ENCODE measurements around the gene SPRR3.

SPRR3 gene

DNA sequence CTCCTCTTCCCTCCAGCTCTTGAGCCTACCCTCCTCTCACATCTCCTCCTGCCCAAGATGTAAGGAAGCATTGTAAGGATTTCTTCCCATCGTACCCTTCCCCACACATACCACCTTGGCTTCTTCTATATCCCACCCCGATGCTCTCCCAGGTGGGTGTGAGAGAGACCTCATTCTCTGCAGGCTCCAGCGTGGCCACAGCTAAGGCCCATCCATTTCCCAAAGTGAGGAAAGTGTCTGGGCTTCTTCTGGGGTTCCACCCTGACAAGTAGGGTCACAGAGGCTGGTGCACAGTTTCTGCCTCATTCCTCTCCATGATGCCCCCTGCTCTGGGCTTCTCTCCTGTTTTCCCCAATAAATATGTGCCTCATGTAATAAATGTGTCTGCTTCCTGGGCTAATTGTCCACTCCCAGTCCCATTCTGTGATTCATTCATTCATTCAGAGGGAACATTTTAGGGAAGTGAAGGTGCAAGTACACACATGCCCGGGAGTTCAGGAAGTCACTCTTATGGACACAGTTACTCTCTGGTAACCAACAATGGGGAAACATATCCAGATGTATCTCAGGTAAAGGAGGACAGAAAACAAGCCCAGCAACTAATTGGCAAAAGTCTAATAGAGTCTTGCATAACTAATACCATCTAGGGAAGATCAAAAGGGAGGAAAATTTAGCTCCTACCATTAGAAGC lies 29.2 kb upstream of the SPRR3 start:
- TF ChIP-seq ZC3H10 (CRISPR knock-in tag; IDR thresholded peaks at IDR 0.05) (no peak), SNAI2 (CRISPR knock-in tag; IDR thresholded peaks at IDR 0.05) (no peak), PPARA (CRISPR knock-in tag; IDR thresholded peaks at IDR 0.05; ENCODE audit: borderline replicate concordance) (no peak), OSR1 (CRISPR knock-in tag; IDR thresholded peaks at IDR 0.05) (no peak), ZFP30 (CRISPR knock-in tag; IDR thresholded peaks at IDR 0.05) (no peak), ESRRG (CRISPR knock-in tag; IDR thresholded peaks at IDR 0.05) (no peak), ARNTL (CRISPR knock-in tag; IDR thresholded peaks at IDR 0.05; ENCODE audit: borderline replicate concordance, low read depth) (no peak), ZNF565 (CRISPR knock-in tag; conservative IDR thresholded peaks at IDR 0.05; ENCODE audit: low read depth) (no peak), ZNF8 (CRISPR knock-in tag; IDR thresholded peaks at IDR 0.05) (no peak), TOX (CRISPR knock-in tag; IDR thresholded peaks at IDR 0.05; ENCODE audit: borderline replicate concordance) (no peak), BACH2 (CRISPR knock-in tag; IDR thresholded peaks at IDR 0.05; ENCODE audit: borderline replicate concordance) (no peak), RARB (CRISPR knock-in tag; IDR thresholded peaks at IDR 0.05) (no peak), PATZ1 (CRISPR knock-in tag; IDR thresholded peaks at IDR 0.05; ENCODE audit: borderline replicate concordance) (no peak)
- TF ChIP-seq, protein P1, sequence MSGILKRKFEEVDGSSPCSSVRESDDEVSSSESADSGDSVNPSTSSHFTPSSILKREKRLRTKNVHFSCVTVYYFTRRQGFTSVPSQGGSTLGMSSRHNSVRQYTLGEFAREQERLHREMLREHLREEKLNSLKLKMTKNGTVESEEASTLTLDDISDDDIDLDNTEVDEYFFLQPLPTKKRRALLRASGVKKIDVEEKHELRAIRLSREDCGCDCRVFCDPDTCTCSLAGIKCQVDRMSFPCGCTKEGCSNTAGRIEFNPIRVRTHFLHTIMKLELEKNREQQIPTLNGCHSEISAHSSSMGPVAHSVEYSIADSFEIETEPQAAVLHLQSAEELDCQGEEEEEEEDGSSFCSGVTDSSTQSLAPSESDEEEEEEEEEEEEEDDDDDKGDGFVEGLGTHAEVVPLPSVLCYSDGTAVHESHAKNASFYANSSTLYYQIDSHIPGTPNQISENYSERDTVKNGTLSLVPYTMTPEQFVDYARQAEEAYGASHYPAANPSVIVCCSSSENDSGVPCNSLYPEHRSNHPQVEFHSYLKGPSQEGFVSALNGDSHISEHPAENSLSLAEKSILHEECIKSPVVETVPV (CRISPR knock-in tag; IDR thresholded peaks at IDR 0.05), result no peak
- TF ChIP-seq, protein P2, sequence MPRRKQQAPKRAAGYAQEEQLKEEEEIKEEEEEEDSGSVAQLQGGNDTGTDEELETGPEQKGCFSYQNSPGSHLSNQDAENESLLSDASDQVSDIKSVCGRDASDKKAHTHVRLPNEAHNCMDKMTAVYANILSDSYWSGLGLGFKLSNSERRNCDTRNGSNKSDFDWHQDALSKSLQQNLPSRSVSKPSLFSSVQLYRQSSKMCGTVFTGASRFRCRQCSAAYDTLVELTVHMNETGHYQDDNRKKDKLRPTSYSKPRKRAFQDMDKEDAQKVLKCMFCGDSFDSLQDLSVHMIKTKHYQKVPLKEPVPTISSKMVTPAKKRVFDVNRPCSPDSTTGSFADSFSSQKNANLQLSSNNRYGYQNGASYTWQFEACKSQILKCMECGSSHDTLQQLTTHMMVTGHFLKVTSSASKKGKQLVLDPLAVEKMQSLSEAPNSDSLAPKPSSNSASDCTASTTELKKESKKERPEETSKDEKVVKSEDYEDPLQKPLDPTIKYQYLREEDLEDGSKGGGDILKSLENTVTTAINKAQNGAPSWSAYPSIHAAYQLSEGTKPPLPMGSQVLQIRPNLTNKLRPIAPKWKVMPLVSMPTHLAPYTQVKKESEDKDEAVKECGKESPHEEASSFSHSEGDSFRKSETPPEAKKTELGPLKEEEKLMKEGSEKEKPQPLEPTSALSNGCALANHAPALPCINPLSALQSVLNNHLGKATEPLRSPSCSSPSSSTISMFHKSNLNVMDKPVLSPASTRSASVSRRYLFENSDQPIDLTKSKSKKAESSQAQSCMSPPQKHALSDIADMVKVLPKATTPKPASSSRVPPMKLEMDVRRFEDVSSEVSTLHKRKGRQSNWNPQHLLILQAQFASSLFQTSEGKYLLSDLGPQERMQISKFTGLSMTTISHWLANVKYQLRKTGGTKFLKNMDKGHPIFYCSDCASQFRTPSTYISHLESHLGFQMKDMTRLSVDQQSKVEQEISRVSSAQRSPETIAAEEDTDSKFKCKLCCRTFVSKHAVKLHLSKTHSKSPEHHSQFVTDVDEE (CRISPR knock-in tag; IDR thresholded peaks at IDR 0.05), result no peak
- TF ChIP-seq, protein P3, sequence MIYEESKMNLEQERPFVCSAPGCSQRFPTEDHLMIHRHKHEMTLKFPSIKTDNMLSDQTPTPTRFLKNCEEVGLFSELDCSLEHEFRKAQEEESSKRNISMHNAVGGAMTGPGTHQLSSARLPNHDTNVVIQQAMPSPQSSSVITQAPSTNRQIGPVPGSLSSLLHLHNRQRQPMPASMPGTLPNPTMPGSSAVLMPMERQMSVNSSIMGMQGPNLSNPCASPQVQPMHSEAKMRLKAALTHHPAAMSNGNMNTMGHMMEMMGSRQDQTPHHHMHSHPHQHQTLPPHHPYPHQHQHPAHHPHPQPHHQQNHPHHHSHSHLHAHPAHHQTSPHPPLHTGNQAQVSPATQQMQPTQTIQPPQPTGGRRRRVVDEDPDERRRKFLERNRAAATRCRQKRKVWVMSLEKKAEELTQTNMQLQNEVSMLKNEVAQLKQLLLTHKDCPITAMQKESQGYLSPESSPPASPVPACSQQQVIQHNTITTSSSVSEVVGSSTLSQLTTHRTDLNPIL (CRISPR knock-in tag; IDR thresholded peaks at IDR 0.05; ENCODE audit: low read depth), result no peak
- ATAC-seq, result no peak

DNA sequence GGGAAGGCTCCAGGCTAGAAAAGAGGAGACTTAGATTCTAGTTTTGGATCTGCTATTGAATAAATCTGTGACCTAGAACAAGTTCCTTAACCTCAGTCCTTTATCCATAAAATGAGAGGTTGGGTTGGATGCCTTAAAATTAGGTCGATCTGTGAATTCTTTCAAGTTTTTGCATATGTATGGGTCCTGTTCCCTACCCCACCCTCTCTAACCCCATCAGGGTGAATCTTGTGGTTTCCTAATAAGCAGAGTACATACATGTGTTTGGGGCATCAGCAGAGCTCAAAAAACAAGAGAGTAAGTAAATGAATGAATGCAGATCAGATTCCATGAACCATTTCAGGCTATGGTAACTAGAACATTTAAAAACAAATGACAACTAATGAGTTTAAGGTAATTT lies 24.9 kb upstream of the SPRR3 start:
- ATAC-seq, result no peak
- TF ChIP-seq POU6F1 (CRISPR knock-in tag; IDR thresholded peaks at IDR 0.05; ENCODE audit: borderline replicate concordance, low read depth), result no peak
- TF ChIP-seq, protein P2 (CRISPR knock-in tag; IDR thresholded peaks at IDR 0.05), result no peak
- TF ChIP-seq PATZ1 (CRISPR knock-in tag; IDR thresholded peaks at IDR 0.05; ENCODE audit: borderline replicate concordance), result no peak
- TF ChIP-seq, protein P3 (CRISPR knock-in tag; IDR thresholded peaks at IDR 0.05; ENCODE audit: low read depth), result no peak
- no peak for TF ChIP-seq ZC3H10 (CRISPR knock-in tag; IDR thresholded peaks at IDR 0.05)
- TF ChIP-seq GLIS3 (CRISPR knock-in tag; IDR thresholded peaks at IDR 0.05), result no peak
- TF ChIP-seq RARB (CRISPR knock-in tag; IDR thresholded peaks at IDR 0.05), result no peak
- TF ChIP-seq, protein P1 (CRISPR knock-in tag; IDR thresholded peaks at IDR 0.05), result no peak
- TF ChIP-seq PPARA (CRISPR knock-in tag; IDR thresholded peaks at IDR 0.05; ENCODE audit: borderline replicate concordance), result no peak
- no peak for TF ChIP-seq OSR1 (CRISPR knock-in tag; IDR thresholded peaks at IDR 0.05)
- TF ChIP-seq ARNTL (CRISPR knock-in tag; IDR thresholded peaks at IDR 0.05; ENCODE audit: borderline replicate concordance, low read depth), result no peak
- TF ChIP-seq BACH2 (CRISPR knock-in tag; IDR thresholded peaks at IDR 0.05; ENCODE audit: borderline replicate concordance), result no peak
- no peak for TF ChIP-seq ZFP3 (CRISPR knock-in tag; IDR thresholded peaks at IDR 0.05)
- TF ChIP-seq ZFP30 (CRISPR knock-in tag; IDR thresholded peaks at IDR 0.05), result no peak
- TF ChIP-seq ZNF70 (CRISPR knock-in tag; IDR thresholded peaks at IDR 0.05), result no peak

Data from SK-N-SH treated with all-trans-retinoic acid at 6 μM for 48 hours (cell line).